Neural progenitor cell (in vitro differentiated cells): Measurements from ENCODE around the gene TCHH. TPM values are rescaled to one million over a fixed set of nuclear protein-coding genes. Genes with fewer than 3 reads are reported as not detected.
A peak's percentile ranks its signal among the peaks of the same experiment; 100 is the strongest.

Experiments used
- DNase-seq: peaks from one replicate; pipeline ENCODE4 v3.0.0-alpha.2; 2016; ENCODE audit warnings: low spot score
- H2AFZ ChIP-seq: fragments of 200-600 bp; sonication (generic); replicated peaks from 2 replicates; pipeline ENCODE4 v1.6.1; 2016; ENCODE audit warnings: antibody characterized with exemption
- H3F3A ChIP-seq: fragments of 200-600 bp; sonication (generic); 2 replicates; pipeline ENCODE4 v1.6.1; 2016; ENCODE audit warnings: antibody characterized with exemption, low read depth
- H3K27ac ChIP-seq: fragments of 200-600 bp; sonication (generic); 2 replicates; pipeline ENCODE4 v1.5.1; 2016; ENCODE audit warnings: mild to moderate bottlenecking
- H3K27me3 ChIP-seq: fragments of 200-600 bp; sonication (generic); 2 replicates; pipeline ENCODE4 v1.6.1; 2016; ENCODE audit warnings: mild to moderate bottlenecking, moderate library complexity
- H3K36me3 ChIP-seq: fragments of 200-600 bp; sonication (generic); 2 replicates; pipeline ENCODE4 v1.5.1; 2016
- H3K4me1 ChIP-seq: fragments of 200-600 bp; sonication (generic); 2 replicates; pipeline ENCODE4 v1.6.1; 2016; ENCODE audit warnings: mixed run types
- H3K4me2 ChIP-seq: fragments of 200-600 bp; sonication (generic); 2 replicates; pipeline ENCODE4 v1.6.1; 2016
- H3K4me3 ChIP-seq: fragments of 200-600 bp; sonication (generic); 2 replicates; pipeline ENCODE4 v1.5.1; 2016
- H3K79me2 ChIP-seq: fragments of 200-600 bp; sonication (generic); 2 replicates; pipeline ENCODE4 v1.6.1; 2016; ENCODE audit warnings: low read depth
- H3K9ac ChIP-seq: fragments of 200-600 bp; sonication (generic); 2 replicates; pipeline ENCODE4 v1.6.1; 2016
- H3K9me3 ChIP-seq: fragments of 200-600 bp; sonication (generic); 2 replicates; pipeline ENCODE4 v1.5.1; 2016; ENCODE audit warnings: low read depth
- H4K20me1 ChIP-seq: fragments of 200-600 bp; sonication (generic); 2 replicates; pipeline ENCODE4 v1.6.1; 2016; ENCODE audit warnings: low read depth
- H3K27ac Mint-ChIP-seq: 3 replicates; pipeline ENCODE4 v1.8.0; 2021; ENCODE audit warnings: mixed read lengths
- H3K27me3 Mint-ChIP-seq: 2 replicates; pipeline ENCODE4 v1.8.0; 2022; ENCODE audit warnings: low read depth, mild to moderate bottlenecking, inconsistent platforms, moderate library complexity, mixed read lengths; ENCODE audit not compliant: insufficient read depth
- H3K36me3 Mint-ChIP-seq: 3 replicates; pipeline ENCODE4 v1.8.0; 2021; ENCODE audit warnings: mixed read lengths
- H3K4me1 Mint-ChIP-seq: 3 replicates; pipeline ENCODE4 v1.8.0; 2021; ENCODE audit warnings: mixed read lengths
- H3K4me3 Mint-ChIP-seq: 3 replicates; pipeline ENCODE4 v1.8.0; 2021; ENCODE audit warnings: mild to moderate bottlenecking, moderate library complexity, mixed read lengths
- H3K9me3 Mint-ChIP-seq: 3 replicates; pipeline ENCODE4 v1.8.0; 2020; ENCODE audit warnings: mixed read lengths
- EZH2 ChIP-seq: fragments of 200-600 bp; sonication (generic); IDR thresholded peaks from 2 replicates; pipeline ENCODE4 v1.6.1; 2017; ENCODE audit warnings: antibody characterized with exemption, mild to moderate bottlenecking, moderate library complexity
- EZH2phosphoT487 ChIP-seq: fragments of 200-600 bp; sonication (generic); IDR thresholded peaks from 2 replicates; pipeline ENCODE4 v1.6.1; 2017; ENCODE audit warnings: antibody characterized with exemption
- total RNA-seq: library from RNA; depleted of rRNA; stranded (reverse); fragments of >200 nt; gene quantifications from 2 replicates; pipeline ENCODE4 v1.2.3, GENCODE V29; 2015; ENCODE audit warnings: low replicate concordance
- TF ChIP-seq, protein P1 (sequence below): fragments of 200-600 bp; sonication (generic); IDR thresholded peaks from 2 replicates; pipeline ENCODE4 v1.5.1; 2017; ENCODE audit warnings: antibody characterized with exemption, mild to moderate bottlenecking

The TCHH gene
- total RNA-seq, 1 donor from 2014 or later, result 0.07 TPM

DNA sequence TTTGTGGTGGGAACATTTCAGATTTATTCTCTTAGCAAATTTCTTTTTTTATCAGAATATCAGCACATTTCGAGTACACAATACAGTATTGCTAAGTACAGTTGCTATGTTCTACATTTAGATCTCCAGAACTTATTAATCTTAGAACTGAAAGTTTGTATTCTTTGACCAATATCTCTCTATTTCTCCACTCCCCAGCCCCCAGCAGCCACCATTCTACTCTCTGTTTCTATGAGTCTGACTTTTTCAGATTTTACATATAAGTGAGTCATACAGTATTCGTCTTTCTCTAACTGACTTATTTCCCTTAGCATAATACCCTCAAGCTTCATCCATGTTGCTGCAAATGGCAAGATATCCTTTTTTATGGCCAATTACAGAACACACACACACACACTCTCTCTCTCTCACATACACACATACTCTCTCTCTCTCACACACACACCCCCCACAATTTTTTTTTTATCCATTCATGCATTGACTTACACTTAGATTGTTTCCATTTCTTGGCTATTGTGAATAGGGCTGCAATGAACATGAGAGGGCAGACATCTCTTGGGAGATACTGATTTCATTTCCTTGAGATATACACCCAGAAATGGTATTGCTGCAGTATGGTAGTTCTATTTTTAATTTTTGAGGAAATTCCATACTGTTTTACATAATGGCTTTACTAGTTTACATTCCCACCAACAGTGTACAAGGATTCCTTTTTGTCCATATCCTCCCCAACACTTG, 28.1 kb upstream of the TCHH start:
- H3K9me3 ChIP-seq, result no peaks in the 10 kb centered on the region

DNA sequence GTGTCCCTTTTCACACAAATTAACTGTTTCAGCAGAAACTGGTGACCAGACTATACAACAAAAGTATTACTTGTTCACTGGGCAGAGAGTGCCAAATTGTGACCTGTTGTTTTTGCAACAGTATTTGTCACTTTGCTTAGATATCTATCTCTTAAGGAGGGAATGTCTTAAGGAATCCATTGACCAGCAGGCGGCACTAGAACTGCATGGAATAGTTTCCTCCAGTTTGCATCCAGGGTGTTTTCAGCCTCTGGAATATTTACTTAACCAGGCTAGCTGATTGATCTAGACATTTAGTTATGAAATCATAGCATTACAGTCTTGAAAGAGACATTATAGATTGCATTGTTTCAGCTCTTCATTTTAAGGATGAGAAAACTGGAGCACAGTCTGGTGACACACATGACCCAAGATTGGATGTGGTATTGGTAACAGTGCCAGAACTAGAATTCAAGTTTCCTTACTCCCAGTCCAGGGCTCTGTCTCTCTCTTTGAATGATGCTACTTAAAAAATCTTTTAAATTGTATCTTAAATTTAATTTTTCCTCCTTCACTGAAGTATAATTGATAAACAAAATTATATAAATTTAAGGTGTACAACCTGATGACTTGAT, 26.8 kb upstream of the TCHH start:
- Histone ChIP-seq H3K27me3 (no peaks in the 10 kb centered on the region), H3K79me2 (no peaks in the 10 kb centered on the region), H3K27ac (no peak overlapping the region), H4K20me1 (no peaks in the 10 kb centered on the region), H2AFZ (no peak overlapping the region), H3K4me3 (no peak overlapping the region), H3K9ac (no peak overlapping the region), H3K4me2 (no peak overlapping the region), H3K4me1 (no peaks in the 10 kb centered on the region), H3F3A (no peaks in the 10 kb centered on the region), H3K9me3 (no peaks in the 10 kb centered on the region), H3K36me3 (no peaks in the 10 kb centered on the region)
- Mint-ChIP-seq H3K27ac (no peak overlapping the region), H3K9me3 (peaks cover 10% of the 10 kb centered on the region), H3K36me3 (no peaks in the 10 kb centered on the region), H3K27me3 (peaks cover 3% of the 10 kb centered on the region), H3K4me3 (no peak overlapping the region), H3K4me1 (no peaks in the 10 kb centered on the region)
- DNase-seq, result peak; percentile 31
- TF ChIP-seq, protein P1, sequence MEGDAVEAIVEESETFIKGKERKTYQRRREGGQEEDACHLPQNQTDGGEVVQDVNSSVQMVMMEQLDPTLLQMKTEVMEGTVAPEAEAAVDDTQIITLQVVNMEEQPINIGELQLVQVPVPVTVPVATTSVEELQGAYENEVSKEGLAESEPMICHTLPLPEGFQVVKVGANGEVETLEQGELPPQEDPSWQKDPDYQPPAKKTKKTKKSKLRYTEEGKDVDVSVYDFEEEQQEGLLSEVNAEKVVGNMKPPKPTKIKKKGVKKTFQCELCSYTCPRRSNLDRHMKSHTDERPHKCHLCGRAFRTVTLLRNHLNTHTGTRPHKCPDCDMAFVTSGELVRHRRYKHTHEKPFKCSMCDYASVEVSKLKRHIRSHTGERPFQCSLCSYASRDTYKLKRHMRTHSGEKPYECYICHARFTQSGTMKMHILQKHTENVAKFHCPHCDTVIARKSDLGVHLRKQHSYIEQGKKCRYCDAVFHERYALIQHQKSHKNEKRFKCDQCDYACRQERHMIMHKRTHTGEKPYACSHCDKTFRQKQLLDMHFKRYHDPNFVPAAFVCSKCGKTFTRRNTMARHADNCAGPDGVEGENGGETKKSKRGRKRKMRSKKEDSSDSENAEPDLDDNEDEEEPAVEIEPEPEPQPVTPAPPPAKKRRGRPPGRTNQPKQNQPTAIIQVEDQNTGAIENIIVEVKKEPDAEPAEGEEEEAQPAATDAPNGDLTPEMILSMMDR, result peak; percentile 46
- TF ChIP-seq EZH2, result no peak

More for the DNA sequence above, 28.1 kb upstream of the TCHH start:
- Histone ChIP-seq H3K4me3 (no peak overlapping the region), H3K27me3 (no peaks in the 10 kb centered on the region), H3K4me1 (no peaks in the 10 kb centered on the region), H4K20me1 (no peaks in the 10 kb centered on the region), H3K9ac (no peak overlapping the region), H3K27ac (no peak overlapping the region), H3K36me3 (no peaks in the 10 kb centered on the region), H3K79me2 (no peaks in the 10 kb centered on the region), H3F3A (no peaks in the 10 kb centered on the region), H3K4me2 (no peak overlapping the region), H2AFZ (no peak overlapping the region)
- Mint-ChIP-seq H3K36me3 (no peaks in the 10 kb centered on the region), H3K9me3 (peaks cover 12% of the 10 kb centered on the region), H3K4me1 (no peaks in the 10 kb centered on the region), H3K27me3 (peaks cover 3% of the 10 kb centered on the region), H3K4me3 (no peak overlapping the region), H3K27ac (no peak overlapping the region)
- TF ChIP-seq EZH2, result no peak
- TF ChIP-seq, protein P1, result no peak
- no peak for TF ChIP-seq EZH2phosphoT487
- DNase-seq, result no peak

DNA sequence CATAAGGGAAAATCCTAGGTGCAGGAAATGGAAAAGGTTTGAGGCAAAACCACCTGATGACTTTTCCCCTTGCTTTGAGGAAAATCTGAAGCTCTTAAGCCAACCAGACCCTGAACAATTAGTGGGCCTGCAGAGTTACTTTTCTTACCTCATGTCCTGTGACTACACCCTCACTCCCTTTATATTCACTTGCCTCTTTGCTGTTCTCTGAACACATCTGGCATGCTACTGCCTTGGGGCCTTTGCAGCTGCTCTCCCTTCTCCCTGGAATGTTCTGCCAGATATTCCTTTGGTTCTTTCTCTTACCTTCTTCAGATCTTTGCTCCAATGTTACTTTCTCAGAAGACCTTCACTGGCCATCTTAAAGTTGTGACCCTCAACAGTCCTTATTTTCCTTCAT, 22.0 kb upstream of the TCHH start:
- Mint-ChIP-seq H3K4me1 (no peaks in the 10 kb centered on the region), H3K4me3 (no peak overlapping the region), H3K27ac (no peak overlapping the region), H3K9me3 (no peaks in the 10 kb centered on the region), H3K36me3 (no peaks in the 10 kb centered on the region), H3K27me3 (no peaks in the 10 kb centered on the region)
- H3K27ac ChIP-seq, result no peak overlapping the region
- DNase-seq, result no peak
- H3K9ac ChIP-seq, result no peak overlapping the region
- no peak overlapping the region for H2AFZ ChIP-seq
- no peaks in the 10 kb centered on the region for H3F3A ChIP-seq
- no peaks in the 10 kb centered on the region for H3K79me2 ChIP-seq
- H3K4me1 ChIP-seq, result no peaks in the 10 kb centered on the region
- no peaks in the 10 kb centered on the region for H3K27me3 ChIP-seq
- no peak overlapping the region for H3K4me2 ChIP-seq
- no peaks in the 10 kb centered on the region for H4K20me1 ChIP-seq
- TF ChIP-seq, protein P1, result no peak
- TF ChIP-seq EZH2 (no peak), EZH2phosphoT487 (no peak)
- H3K9me3 ChIP-seq, result no peaks in the 10 kb centered on the region
- no peaks in the 10 kb centered on the region for H3K36me3 ChIP-seq
- no peak overlapping the region for H3K4me3 ChIP-seq
